ENCODE results near the gene LHX1.

- TF ChIP-seq POLR2A (IDR thresholded peaks at IDR 0.05), result no peak
- no peak for TF ChIP-seq CTCF (IDR thresholded peaks at IDR 0.05 in 8 of 11, conservative IDR thresholded peaks at IDR 0.05 in 3 of 11)
- TF ChIP-seq POLR2AphosphoS5 (IDR thresholded peaks at IDR 0.05), result no peak
Observed at GRCh38 chr17:36933512-36934143, 3.6 kb upstream of the LHX1 start.
